LNCaP clone FGC (cell line): ENCODE results near the gene IL6R.

Experiments
- DNase-seq: peaks from one replicate; pipeline ENCODE4 v3.0.0-alpha.2; 2011; ENCODE audit warnings: low read depth
- H3K4me3 ChIP-seq: 2 replicates; pipeline ENCODE4 v1.5.1; 2011; ENCODE audit warnings: mild to moderate bottlenecking, low read depth, low read length, control low read depth
- TF ChIP-seq, protein P1 (sequence below): IDR thresholded peaks from 2 replicates; pipeline ENCODE4 v1.5.1; 2012; ENCODE audit warnings: mild to moderate bottlenecking; ENCODE audit not compliant: control insufficient read depth, insufficient read depth; ENCODE audit errors: extremely low read depth

Gene IL6R

DNA sequence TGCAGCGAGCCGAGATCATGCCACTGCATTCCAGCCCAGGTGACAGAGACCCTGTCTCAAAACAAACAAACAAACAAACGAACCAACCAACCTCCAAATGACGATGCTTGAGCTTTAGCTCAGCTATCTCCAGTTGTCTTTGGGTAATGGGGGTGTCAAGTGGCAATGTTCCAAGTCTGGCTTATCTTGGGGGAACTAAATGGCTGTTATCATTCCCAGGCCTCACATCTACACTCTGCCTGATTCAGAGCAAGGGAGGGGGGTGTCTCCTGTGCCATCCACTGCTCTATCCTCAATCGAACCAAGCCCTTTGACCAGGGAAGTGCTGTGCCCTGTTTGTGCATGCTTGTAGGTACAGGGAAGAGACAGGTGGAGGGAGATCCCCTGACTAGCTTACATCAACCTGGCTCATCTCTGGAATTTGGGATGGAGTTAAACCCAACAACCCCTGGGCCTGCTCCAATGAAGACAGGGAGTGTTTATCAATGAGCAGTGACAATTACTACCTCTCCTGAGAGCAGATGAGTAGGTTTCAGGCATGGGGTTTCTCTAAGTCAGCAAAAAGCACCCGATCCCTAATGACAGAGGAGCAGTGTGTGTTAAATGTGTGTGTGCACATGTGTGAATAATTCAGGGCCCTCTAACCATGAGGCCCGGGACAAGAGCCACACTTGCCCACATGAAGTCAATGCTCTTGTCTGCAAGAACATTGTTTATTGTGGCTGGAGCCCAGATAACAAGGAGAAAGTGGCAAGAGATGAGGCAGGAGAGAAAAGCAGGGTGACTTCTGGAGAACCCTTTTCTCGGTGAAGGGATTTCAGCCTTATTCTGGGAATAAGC is 20.3 kb upstream of the IL6R start:
- no peak overlapping the region for H3K4me3 ChIP-seq
- DNase-seq = no peak
- TF ChIP-seq, protein P1, sequence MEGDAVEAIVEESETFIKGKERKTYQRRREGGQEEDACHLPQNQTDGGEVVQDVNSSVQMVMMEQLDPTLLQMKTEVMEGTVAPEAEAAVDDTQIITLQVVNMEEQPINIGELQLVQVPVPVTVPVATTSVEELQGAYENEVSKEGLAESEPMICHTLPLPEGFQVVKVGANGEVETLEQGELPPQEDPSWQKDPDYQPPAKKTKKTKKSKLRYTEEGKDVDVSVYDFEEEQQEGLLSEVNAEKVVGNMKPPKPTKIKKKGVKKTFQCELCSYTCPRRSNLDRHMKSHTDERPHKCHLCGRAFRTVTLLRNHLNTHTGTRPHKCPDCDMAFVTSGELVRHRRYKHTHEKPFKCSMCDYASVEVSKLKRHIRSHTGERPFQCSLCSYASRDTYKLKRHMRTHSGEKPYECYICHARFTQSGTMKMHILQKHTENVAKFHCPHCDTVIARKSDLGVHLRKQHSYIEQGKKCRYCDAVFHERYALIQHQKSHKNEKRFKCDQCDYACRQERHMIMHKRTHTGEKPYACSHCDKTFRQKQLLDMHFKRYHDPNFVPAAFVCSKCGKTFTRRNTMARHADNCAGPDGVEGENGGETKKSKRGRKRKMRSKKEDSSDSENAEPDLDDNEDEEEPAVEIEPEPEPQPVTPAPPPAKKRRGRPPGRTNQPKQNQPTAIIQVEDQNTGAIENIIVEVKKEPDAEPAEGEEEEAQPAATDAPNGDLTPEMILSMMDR = no peak

- TF ChIP-seq, protein P1 = no peak
- H3K4me3 ChIP-seq = no peak overlapping the region
- DNase-seq = no peak
Measured at GRCh38 chr1:154386643-154387352, 18.3 kb upstream of the IL6R start.

DNA sequence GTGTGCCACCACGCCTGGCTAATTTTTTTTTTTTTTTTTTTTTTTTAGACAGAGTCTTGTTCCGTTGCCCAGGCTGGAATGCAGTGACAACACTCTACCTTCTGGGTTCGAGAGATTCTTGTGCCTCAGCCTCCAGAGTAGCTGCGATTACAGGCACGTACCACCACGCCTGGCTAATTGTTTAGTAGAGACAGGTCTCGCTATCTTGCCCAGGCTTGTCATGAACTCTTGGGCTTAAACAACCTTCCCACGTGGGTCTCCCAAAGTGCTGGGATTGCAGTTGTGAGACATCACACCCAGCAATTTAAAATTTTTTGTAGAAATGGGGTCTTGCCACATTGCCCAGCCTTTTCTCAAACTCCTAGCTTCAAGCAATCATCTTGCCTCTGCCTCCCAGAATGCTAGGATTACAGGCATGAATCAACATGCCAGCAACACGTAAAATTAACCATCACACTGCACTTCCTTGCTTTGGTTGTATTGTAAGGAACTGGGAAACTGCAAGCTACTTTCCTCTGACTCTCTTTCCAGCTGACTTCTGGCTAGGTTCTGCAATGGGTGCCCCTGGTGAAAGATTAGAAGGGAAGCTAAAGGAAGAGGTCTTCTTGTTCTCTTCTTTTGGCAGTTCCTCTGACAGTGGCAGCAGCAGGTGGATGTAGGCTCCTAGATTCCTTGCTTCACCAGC is 13.9 kb upstream of the IL6R start:
- no peak for DNase-seq
- no peak overlapping the region for H3K4me3 ChIP-seq
- TF ChIP-seq, protein P1 = no peak

DNA sequence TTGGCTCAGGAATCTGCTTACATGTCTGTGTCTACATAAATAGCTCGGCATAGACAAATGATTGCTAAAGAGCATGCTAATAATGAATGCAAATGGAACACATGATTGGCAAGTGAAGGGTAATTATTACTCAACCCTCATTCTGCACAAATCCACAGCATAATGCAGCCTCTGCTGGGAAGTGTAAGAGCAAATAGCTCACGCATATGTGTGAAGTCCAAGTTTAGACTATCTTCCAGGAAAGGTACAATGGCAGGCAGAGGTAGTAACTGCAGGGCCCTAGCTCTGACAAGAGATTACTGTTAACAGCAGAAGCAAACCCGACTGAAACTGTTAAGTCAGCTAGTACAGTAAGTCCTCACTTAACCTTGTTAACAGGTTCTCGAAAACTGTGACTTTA is 7.0 kb upstream of the IL6R start:
- TF ChIP-seq, protein P1 = no peak
- DNase-seq = no peak
- no peak overlapping the region for H3K4me3 ChIP-seq

GRCh38 chr1:154398678-154399077 is 6.5 kb upstream of the IL6R start:
- no peak for DNase-seq
- no peak overlapping the region for H3K4me3 ChIP-seq
- TF ChIP-seq, protein P1 = no peak

DNA sequence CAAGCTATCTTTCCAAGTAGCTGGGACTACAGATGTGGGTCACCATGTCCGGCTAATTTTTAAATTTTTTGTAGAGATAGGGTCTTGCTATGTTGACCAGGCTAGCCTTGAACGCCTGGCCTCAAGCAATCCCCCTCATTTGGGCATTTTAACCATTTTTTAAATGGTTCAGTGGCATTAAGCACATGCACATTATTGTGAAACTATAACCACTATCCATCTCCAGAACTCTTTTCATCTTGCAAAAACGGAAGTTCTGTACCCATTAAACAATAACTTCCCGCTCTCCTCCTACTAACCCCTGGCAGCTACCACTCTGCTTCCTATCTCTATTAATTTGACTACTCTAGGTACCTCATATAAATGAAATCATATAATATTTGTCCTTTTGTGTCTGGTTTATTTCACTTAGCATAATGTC is 4.8 kb upstream of the IL6R start:
- DNase-seq = no peak
- TF ChIP-seq, protein P1 = no peak
- H3K4me3 ChIP-seq = no peak overlapping the region
